Esophagus muscularis mucosa (tissue), 4 donors: ENCODE results near the gene EYA4.

ENCODE experiments used
- EP300 ChIP-seq: sonication (generic); formaldehyde crosslinking; IDR thresholded peaks from one replicate; pipeline ENCODE4 v1.6.1; 2017; ENCODE audit warnings: antibody characterized with exemption
- POLR2A ChIP-seq: fragments of 450-650 bp; IDR thresholded peaks from one replicate; pipeline ENCODE4 v1.6.1; 2017; ENCODE audit warnings: antibody characterized with exemption, moderate library complexity, mild to moderate bottlenecking, low read depth
- TF ChIP-seq, protein P1 (sequence below), 3 experiments: fragments of 200-600 bp in 2 of 3; fragments of 450-650 bp in 1 of 3; sonication (generic) in 2 of 3; IDR thresholded peaks; one replicate each; pipeline ENCODE4 v1.5.1; 2017 to 2019; ENCODE audit warnings: antibody characterized with exemption in 3 of 3, mild to moderate bottlenecking in 2 of 3, moderate library complexity in 1 of 3

DNA sequence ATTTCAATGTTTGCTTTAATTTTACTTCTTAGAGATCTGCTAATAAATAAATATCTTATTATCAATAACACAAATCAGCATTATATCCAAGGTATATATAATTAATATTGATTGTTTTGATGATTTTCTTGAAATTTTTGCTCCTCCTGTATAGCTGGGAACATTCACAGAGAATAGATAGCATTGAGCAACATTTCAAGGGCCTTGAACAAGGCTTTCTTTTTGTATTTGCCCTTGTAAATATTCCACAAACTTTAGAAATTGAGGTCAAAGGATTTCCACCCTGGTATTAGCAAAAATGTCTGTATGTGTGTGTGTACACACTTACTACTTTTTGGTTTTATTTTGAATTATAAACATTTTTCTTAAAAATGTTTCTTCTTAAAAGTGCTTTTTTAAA lies 205.6 kb downstream of the EYA4 start:
- TF ChIP-seq, protein P1, sequence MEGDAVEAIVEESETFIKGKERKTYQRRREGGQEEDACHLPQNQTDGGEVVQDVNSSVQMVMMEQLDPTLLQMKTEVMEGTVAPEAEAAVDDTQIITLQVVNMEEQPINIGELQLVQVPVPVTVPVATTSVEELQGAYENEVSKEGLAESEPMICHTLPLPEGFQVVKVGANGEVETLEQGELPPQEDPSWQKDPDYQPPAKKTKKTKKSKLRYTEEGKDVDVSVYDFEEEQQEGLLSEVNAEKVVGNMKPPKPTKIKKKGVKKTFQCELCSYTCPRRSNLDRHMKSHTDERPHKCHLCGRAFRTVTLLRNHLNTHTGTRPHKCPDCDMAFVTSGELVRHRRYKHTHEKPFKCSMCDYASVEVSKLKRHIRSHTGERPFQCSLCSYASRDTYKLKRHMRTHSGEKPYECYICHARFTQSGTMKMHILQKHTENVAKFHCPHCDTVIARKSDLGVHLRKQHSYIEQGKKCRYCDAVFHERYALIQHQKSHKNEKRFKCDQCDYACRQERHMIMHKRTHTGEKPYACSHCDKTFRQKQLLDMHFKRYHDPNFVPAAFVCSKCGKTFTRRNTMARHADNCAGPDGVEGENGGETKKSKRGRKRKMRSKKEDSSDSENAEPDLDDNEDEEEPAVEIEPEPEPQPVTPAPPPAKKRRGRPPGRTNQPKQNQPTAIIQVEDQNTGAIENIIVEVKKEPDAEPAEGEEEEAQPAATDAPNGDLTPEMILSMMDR (IDR thresholded peaks at IDR 0.05): no peak
- TF ChIP-seq POLR2A: no peak
- no peak for TF ChIP-seq EP300
